ENCODE results near the gene DUS4L.

DNA sequence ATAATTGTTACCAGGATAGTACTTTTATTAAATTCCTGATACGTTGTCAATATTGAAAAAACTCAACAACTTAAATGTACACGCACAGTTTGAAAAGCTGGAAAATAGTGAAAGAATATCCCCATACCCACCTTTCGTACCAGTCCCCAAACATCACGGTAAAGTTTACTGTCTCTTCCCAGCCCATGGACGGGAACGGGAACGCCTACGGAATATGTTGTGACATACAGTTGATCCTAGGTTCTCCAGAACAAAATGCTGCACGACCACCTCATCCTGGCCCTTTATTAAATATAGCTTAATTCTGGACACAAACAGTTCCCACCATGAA is 15.7 kb downstream of the DUS4L start:
- TF ChIP-seq, protein P1, sequence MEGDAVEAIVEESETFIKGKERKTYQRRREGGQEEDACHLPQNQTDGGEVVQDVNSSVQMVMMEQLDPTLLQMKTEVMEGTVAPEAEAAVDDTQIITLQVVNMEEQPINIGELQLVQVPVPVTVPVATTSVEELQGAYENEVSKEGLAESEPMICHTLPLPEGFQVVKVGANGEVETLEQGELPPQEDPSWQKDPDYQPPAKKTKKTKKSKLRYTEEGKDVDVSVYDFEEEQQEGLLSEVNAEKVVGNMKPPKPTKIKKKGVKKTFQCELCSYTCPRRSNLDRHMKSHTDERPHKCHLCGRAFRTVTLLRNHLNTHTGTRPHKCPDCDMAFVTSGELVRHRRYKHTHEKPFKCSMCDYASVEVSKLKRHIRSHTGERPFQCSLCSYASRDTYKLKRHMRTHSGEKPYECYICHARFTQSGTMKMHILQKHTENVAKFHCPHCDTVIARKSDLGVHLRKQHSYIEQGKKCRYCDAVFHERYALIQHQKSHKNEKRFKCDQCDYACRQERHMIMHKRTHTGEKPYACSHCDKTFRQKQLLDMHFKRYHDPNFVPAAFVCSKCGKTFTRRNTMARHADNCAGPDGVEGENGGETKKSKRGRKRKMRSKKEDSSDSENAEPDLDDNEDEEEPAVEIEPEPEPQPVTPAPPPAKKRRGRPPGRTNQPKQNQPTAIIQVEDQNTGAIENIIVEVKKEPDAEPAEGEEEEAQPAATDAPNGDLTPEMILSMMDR (IDR thresholded peaks at IDR 0.05; ENCODE audit: borderline replicate concordance, extremely low read depth, low read length, poor library complexity, severe bottlenecking) = no peak
- TF ChIP-seq EZH2 (IDR thresholded peaks at IDR 0.05; ENCODE audit: borderline replicate concordance, low read depth, low read length, severe bottlenecking) = no peak
